DOHH2 (cell line): ENCODE measurements around the gene COL4A2.

ENCODE experiments used
- CTCF ChIP-seq: fragments of 200-600 bp; sonication (generic); IDR thresholded peaks from one replicate; pipeline ENCODE4 v1.5.1; 2014; ENCODE audit warnings: antibody characterized with exemption, mild to moderate bottlenecking, low read depth, low read length; ENCODE audit not compliant: poor library complexity, severe bottlenecking
- EZH2phosphoT487 ChIP-seq: fragments of 200-600 bp; sonication (generic); IDR thresholded peaks from 2 replicates; pipeline ENCODE4 v1.6.1; 2017; ENCODE audit warnings: borderline replicate concordance, mild to moderate bottlenecking, antibody characterized with exemption, low read length, moderate library complexity, mixed read lengths

GRCh38 chr13:110486061-110486715, 179.1 kb downstream of the COL4A2 start:
- TF ChIP-seq CTCF: no peak
- TF ChIP-seq EZH2phosphoT487: no peak
